SK-N-SH treated with all-trans-retinoic acid at 6 μM for 48 hours (cell line): ENCODE data around the gene ENPP7.

Source experiments
- ARNTL ChIP-seq: fragments of 450-650 bp; formaldehyde crosslinking; IDR thresholded peaks from 2 replicates; pipeline ENCODE4 v1.5.0; 2020; ENCODE audit warnings: low read depth, mild to moderate bottlenecking, moderate library complexity, borderline replicate concordance
- CSDC2 ChIP-seq: fragments of 250-450 bp; sonication (Bioruptor Pico); IDR thresholded peaks from 2 replicates; pipeline ENCODE4 v1.5.0; 2020; ENCODE audit warnings: mild to moderate bottlenecking, moderate library complexity
- OSR1 ChIP-seq: fragments of 250-450 bp; sonication (Bioruptor Pico); IDR thresholded peaks from 2 replicates; pipeline ENCODE4 v1.8.0; 2022; ENCODE audit warnings: moderate library complexity, mild to moderate bottlenecking, inconsistent platforms
- TCF4 ChIP-seq: fragments of 250-450 bp; sonication (Bioruptor Pico); IDR thresholded peaks from 2 replicates; pipeline ENCODE4 v1.8.0; 2021; ENCODE audit warnings: mild to moderate bottlenecking, moderate library complexity, borderline replicate concordance
- ZNF70 ChIP-seq: fragments of 450-650 bp; formaldehyde crosslinking; IDR thresholded peaks from 2 replicates; pipeline ENCODE4 v1.5.0; 2020; ENCODE audit warnings: mild to moderate bottlenecking, moderate library complexity
- TF ChIP-seq, protein P1 (sequence below): fragments of 250-450 bp; sonication (Bioruptor Pico); IDR thresholded peaks from 2 replicates; pipeline ENCODE4 v1.5.1; 2020; ENCODE audit warnings: low read depth, mild to moderate bottlenecking, moderate library complexity
- TF ChIP-seq, protein P2 (sequence below): fragments of 250-450 bp; sonication (Bioruptor Pico); IDR thresholded peaks from 2 replicates; pipeline ENCODE4 v1.8.0; 2020; ENCODE audit warnings: mild to moderate bottlenecking, moderate library complexity, borderline replicate concordance

DNA sequence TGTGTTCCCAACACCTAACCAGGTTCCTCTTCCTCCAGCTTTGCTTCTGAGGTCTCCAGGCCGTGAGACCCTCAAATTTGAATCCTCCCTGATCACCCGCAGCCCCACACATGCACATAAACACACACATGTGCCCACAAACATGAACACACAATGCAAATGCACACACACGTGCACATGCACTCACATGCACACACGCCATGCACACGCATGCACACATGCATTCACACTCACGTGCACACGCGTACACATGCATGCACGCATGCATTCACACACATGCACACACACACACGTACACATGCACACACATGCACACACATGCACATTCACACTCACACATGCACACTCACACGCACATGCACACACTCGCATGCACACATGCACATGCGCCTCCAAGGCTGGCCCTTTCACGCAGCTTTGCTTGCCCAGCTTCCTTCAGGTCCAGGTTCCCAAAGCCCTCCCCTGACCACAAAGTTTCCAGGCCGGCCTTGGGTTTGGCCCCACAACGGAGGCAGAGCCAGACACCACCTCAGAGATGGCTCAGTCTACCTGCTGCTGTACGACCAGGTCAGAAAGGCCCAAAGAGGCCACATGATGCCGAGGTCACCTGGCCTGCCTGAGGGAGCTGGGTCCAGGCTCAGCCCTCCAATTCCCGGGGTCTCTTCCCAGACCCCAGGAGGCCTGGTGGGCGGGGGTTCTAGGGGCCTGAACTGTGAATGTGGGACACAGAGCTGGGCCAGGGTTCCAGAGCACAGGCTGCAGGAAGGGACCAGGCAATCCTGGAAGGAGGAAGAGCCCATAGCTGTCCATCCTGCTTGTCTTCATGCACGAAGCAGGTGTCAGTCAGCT lies 39.5 kb upstream of the ENPP7 start:
- TF ChIP-seq, protein P1, sequence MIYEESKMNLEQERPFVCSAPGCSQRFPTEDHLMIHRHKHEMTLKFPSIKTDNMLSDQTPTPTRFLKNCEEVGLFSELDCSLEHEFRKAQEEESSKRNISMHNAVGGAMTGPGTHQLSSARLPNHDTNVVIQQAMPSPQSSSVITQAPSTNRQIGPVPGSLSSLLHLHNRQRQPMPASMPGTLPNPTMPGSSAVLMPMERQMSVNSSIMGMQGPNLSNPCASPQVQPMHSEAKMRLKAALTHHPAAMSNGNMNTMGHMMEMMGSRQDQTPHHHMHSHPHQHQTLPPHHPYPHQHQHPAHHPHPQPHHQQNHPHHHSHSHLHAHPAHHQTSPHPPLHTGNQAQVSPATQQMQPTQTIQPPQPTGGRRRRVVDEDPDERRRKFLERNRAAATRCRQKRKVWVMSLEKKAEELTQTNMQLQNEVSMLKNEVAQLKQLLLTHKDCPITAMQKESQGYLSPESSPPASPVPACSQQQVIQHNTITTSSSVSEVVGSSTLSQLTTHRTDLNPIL (CRISPR knock-in tag), result no peak
- TF ChIP-seq, protein P2, sequence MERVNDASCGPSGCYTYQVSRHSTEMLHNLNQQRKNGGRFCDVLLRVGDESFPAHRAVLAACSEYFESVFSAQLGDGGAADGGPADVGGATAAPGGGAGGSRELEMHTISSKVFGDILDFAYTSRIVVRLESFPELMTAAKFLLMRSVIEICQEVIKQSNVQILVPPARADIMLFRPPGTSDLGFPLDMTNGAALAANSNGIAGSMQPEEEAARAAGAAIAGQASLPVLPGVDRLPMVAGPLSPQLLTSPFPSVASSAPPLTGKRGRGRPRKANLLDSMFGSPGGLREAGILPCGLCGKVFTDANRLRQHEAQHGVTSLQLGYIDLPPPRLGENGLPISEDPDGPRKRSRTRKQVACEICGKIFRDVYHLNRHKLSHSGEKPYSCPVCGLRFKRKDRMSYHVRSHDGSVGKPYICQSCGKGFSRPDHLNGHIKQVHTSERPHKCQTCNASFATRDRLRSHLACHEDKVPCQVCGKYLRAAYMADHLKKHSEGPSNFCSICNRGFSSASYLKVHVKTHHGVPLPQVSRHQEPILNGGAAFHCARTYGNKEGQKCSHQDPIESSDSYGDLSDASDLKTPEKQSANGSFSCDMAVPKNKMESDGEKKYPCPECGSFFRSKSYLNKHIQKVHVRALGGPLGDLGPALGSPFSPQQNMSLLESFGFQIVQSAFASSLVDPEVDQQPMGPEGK (CRISPR knock-in tag), result no peak
- no peak for TF ChIP-seq OSR1
- TF ChIP-seq ZNF70 (CRISPR knock-in tag), result no peak
- TF ChIP-seq TCF4 (CRISPR knock-in tag), result no peak
- no peak for TF ChIP-seq ARNTL (CRISPR knock-in tag)
- no peak for TF ChIP-seq CSDC2 (CRISPR knock-in tag)
